GM12878 (cell line): ENCODE measurements around the gene SFXN2. TPM values are rescaled to one million over a fixed set of nuclear protein-coding genes. Genes with fewer than 3 reads are reported as not detected.

Experiments
- BACH1 ChIP-seq: fragments of 450-650 bp; IDR thresholded peaks from 2 replicates; pipeline ENCODE4 v1.6.1; 2017; ENCODE audit warnings: mild to moderate bottlenecking, borderline replicate concordance
- BHLHE40 ChIP-seq, 2 experiments: fragments of 450-650 bp in 1 of 2; IDR thresholded peaks; 2 replicates each; pipeline ENCODE4 v1.6.1; 2011 to 2017; ENCODE audit warnings: low read depth in 2 of 2, borderline replicate concordance in 1 of 2, improper control_type of control experiment in 1 of 2, low read length in 1 of 2, mild to moderate bottlenecking in 1 of 2
- BRCA1 ChIP-seq: IDR thresholded peaks from 2 replicates; pipeline ENCODE4 v1.6.1; 2011; ENCODE audit warnings: low read depth, low read length, improper control_type of control experiment
- CBX3 ChIP-seq: fragments of 200-600 bp; sonication (generic); IDR thresholded peaks from 2 replicates; pipeline ENCODE4 v1.6.1; 2016; ENCODE audit warnings: low read depth, borderline replicate concordance
- CHD4 ChIP-seq: fragments of 200-600 bp; sonication (generic); IDR thresholded peaks from 2 replicates; pipeline ENCODE4 v1.6.1; 2016; ENCODE audit warnings: mild to moderate bottlenecking
- CREM ChIP-seq: IDR thresholded peaks from 2 replicates; pipeline ENCODE4 v1.6.1; 2014; ENCODE audit warnings: antibody characterized with exemption, low read depth
- FOS ChIP-seq: IDR thresholded peaks from 3 replicates; pipeline ENCODE4 v1.6.1; 2011; ENCODE audit warnings: borderline replicate concordance; ENCODE audit not compliant: insufficient read length; ENCODE audit errors: extremely low read depth
- HDAC6 ChIP-seq: fragments of 200-600 bp; sonication (generic); IDR thresholded peaks from one replicate; pipeline ENCODE4 v1.8.0; 2017; ENCODE audit warnings: antibody characterized with exemption; ENCODE audit not compliant: unreplicated experiment
- JUNB ChIP-seq: IDR thresholded peaks from 2 replicates; pipeline ENCODE4 v1.6.1; 2016; ENCODE audit warnings: antibody characterized with exemption, mild to moderate bottlenecking
- MEF2A ChIP-seq: IDR thresholded peaks from 2 replicates; pipeline ENCODE4 v1.6.1; 2011; ENCODE audit warnings: low read depth, mild to moderate bottlenecking, low read length, moderate library complexity; ENCODE audit not compliant: insufficient read depth
- NFXL1 ChIP-seq: fragments of 450-650 bp; IDR thresholded peaks from 2 replicates; pipeline ENCODE4 v1.6.1; 2017; ENCODE audit warnings: antibody characterized with exemption, mild to moderate bottlenecking, borderline replicate concordance
- RAD51 ChIP-seq: fragments of 450-650 bp; IDR thresholded peaks from 2 replicates; pipeline ENCODE4 v1.6.1; 2016; ENCODE audit warnings: moderate library complexity, mild to moderate bottlenecking, inconsistent platforms
- RB1 ChIP-seq: fragments of 450-650 bp; formaldehyde crosslinking; IDR thresholded peaks from 2 replicates; pipeline ENCODE4 v1.6.1; 2017; ENCODE audit warnings: mild to moderate bottlenecking, borderline replicate concordance
- RFX5 ChIP-seq: IDR thresholded peaks from 2 replicates; pipeline ENCODE4 v1.6.1; 2011; ENCODE audit warnings: low read depth, low read length, improper control_type of control experiment
- RUNX3 ChIP-seq: IDR thresholded peaks from 2 replicates; pipeline ENCODE4 v1.6.1; 2012; ENCODE audit warnings: low read length, inconsistent platforms
- STAT1 ChIP-seq: fragments of 450-650 bp; conservative IDR thresholded peaks from 2 replicates; pipeline ENCODE4 v1.6.1; 2014; ENCODE audit warnings: antibody characterized with exemption, mild to moderate bottlenecking
- TARDBP ChIP-seq: IDR thresholded peaks from 2 replicates; pipeline ENCODE4 v1.6.1; 2016; ENCODE audit warnings: borderline replicate concordance
- TBL1XR1 ChIP-seq: IDR thresholded peaks from 2 replicates; pipeline ENCODE4 v1.6.1; 2012; ENCODE audit warnings: low read depth, low read length, improper control_type of control experiment
- TCF3 ChIP-seq: IDR thresholded peaks from 2 replicates; pipeline ENCODE4 v1.6.1; 2012; ENCODE audit warnings: low read depth, mild to moderate bottlenecking, low read length, borderline replicate concordance; ENCODE audit not compliant: insufficient read depth
- ZNF217 ChIP-seq: fragments of 450-650 bp; IDR thresholded peaks from 2 replicates; pipeline ENCODE4 v1.6.1; 2017; ENCODE audit warnings: antibody characterized with exemption, mild to moderate bottlenecking
- ZNF274 ChIP-seq: IDR thresholded peaks from one replicate; pipeline ENCODE4 v1.8.0; 2011; ENCODE audit not compliant: insufficient read length, insufficient read depth
- ZSCAN29 ChIP-seq: fragments of 450-650 bp; IDR thresholded peaks from 2 replicates; pipeline ENCODE4 v1.6.1; 2017; ENCODE audit warnings: mild to moderate bottlenecking, moderate library complexity
- polyA plus RNA-seq, 11 experiments: library from polyadenylated mRNA; depleted of rRNA in 4 of 11; unstranded in 6 of 11; stranded (reverse) in 5 of 11; fragments of >200 nt; fragmentation: Nextera tagmentation in 4 of 11; fragmentation: Illumina TruSeq in 1 of 11; extraction: Ambion mirVana in 4 of 11; extraction: Trizol in 1 of 11; gene quantifications; 1 replicate in 1 of 11; 2 replicates in 10 of 11; pipeline versions ENCODE4 v1.2.1 to v1.2.3, GENCODE V29; 2011 to 2016; ENCODE audit warnings: inconsistent platforms in 2 of 11, missing spikeins in 2 of 11, low read depth in 1 of 11
- total RNA-seq, 4 experiments: library from RNA; depleted of rRNA in 3 of 4; stranded (reverse); fragments of >200 nt in 3 of 4; fragmentation: Illumina TruSeq in 1 of 4; extraction: Trizol in 1 of 4; gene quantifications; 2 replicates each; pipeline versions ENCODE4 v1.2.1 to v1.2.3, GENCODE V29; 2013 to 2021
- TF ChIP-seq, protein P1 (sequence below): fragments of 450-650 bp; IDR thresholded peaks from 2 replicates; pipeline ENCODE4 v1.6.1; 2016; ENCODE audit warnings: mild to moderate bottlenecking
- TF ChIP-seq, protein P2 (sequence below): fragments of 450-650 bp; IDR thresholded peaks from 2 replicates; pipeline ENCODE4 v1.6.1; 2017; ENCODE audit warnings: mild to moderate bottlenecking
- TF ChIP-seq, protein P3 (sequence below): fragments of 450-650 bp; IDR thresholded peaks from 2 replicates; pipeline ENCODE4 v1.6.1; 2017; ENCODE audit warnings: antibody characterized with exemption, mild to moderate bottlenecking, moderate library complexity
- TF ChIP-seq, protein P4 (sequence below): fragments of 450-650 bp; IDR thresholded peaks from 2 replicates; pipeline ENCODE4 v1.6.1; 2014; ENCODE audit warnings: mild to moderate bottlenecking

The SFXN2 gene
- total and polyA plus RNA-seq, 10 of the 15 experiments (the other 5 are each of a cell fraction or from before 2014, with no cell fraction given) = 8.8 to 22.5 (median 18.5) TPM

DNA sequence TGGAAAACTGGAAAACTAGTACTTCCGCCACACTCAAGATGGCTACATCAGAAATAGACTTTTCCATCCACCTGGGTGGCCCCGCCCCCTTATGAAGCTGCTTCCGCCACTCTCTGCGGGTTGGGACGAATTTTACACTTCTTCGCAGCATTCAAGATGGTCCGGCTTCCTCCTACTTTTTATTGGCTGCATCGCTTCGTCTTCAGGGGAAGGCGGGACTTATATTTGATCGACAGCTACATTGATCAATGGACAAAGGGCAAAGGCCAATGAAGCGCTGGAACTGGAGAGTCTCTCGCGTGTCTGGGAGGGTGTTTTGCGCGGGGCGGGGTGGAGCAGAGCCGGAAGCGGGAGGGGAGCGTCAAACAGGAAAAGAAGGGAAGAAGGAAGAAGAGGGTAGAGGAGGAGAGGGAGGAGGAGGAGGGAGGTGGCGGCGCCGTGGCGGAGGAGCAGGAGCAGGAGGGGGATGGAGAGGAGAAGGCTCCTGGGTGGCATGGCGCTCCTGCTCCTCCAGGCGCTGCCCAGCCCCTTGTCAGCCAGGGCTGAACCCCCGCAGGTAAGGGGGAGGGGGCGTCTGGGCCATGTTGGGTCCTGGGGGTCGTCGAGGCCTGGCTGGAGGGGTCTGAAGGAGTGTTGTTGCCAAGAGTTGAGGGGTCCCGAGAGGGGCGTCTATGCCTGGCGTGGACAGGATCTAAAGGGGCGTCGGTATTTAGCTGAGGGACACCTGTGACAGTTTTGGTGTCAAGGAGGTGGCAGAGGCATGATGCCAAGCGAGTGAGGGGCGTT, 29.3 kb downstream of the SFXN2 start, which contains the start of gene WBP1L (continued):
- TF ChIP-seq CHD4 (no peak), ZNF217 (no peak), BACH1 (peak; percentile 76; the same call in 1 of the 2 replicates), NFXL1 (no peak), ZNF274 (no peak), JUNB (no peak), TBL1XR1 (no peak), RAD51 (no peak), BHLHE40 (IDR thresholded peaks at IDR 0.05; ENCODE audit: borderline replicate concordance in 1 of 2, low read depth in 2 of 2, low read length in 1 of 2) (peak; percentile 31 to 55; a peak in 1 of 4 replicates), MEF2A (0 out of 2 replicates have a peak, but pooled peaks have one; percentile 4), HDAC6 (no peak), RUNX3 (peak; percentile 45), CREM (peak; percentile 70; the same call in 1 of the 2 replicates), BRCA1 (no peak), TARDBP (no peak), STAT1 (no peak), FOS (peak; percentile 62), ZSCAN29 (no peak), RFX5 (no peak; the same call in 1 of the 2 replicates), RB1 (no peak), TCF3 (no peak), CBX3 (no peak)
- TF ChIP-seq, protein P1, sequence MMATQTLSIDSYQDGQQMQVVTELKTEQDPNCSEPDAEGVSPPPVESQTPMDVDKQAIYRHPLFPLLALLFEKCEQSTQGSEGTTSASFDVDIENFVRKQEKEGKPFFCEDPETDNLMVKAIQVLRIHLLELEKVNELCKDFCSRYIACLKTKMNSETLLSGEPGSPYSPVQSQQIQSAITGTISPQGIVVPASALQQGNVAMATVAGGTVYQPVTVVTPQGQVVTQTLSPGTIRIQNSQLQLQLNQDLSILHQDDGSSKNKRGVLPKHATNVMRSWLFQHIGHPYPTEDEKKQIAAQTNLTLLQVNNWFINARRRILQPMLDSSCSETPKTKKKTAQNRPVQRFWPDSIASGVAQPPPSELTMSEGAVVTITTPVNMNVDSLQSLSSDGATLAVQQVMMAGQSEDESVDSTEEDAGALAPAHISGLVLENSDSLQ = peak; percentile 99
- TF ChIP-seq, protein P2, sequence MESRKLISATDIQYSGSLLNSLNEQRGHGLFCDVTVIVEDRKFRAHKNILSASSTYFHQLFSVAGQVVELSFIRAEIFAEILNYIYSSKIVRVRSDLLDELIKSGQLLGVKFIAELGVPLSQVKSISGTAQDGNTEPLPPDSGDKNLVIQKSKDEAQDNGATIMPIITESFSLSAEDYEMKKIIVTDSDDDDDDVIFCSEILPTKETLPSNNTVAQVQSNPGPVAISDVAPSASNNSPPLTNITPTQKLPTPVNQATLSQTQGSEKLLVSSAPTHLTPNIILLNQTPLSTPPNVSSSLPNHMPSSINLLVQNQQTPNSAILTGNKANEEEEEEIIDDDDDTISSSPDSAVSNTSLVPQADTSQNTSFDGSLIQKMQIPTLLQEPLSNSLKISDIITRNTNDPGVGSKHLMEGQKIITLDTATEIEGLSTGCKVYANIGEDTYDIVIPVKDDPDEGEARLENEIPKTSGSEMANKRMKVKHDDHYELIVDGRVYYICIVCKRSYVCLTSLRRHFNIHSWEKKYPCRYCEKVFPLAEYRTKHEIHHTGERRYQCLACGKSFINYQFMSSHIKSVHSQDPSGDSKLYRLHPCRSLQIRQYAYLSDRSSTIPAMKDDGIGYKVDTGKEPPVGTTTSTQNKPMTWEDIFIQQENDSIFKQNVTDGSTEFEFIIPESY = no peak
- TF ChIP-seq, protein P3, sequence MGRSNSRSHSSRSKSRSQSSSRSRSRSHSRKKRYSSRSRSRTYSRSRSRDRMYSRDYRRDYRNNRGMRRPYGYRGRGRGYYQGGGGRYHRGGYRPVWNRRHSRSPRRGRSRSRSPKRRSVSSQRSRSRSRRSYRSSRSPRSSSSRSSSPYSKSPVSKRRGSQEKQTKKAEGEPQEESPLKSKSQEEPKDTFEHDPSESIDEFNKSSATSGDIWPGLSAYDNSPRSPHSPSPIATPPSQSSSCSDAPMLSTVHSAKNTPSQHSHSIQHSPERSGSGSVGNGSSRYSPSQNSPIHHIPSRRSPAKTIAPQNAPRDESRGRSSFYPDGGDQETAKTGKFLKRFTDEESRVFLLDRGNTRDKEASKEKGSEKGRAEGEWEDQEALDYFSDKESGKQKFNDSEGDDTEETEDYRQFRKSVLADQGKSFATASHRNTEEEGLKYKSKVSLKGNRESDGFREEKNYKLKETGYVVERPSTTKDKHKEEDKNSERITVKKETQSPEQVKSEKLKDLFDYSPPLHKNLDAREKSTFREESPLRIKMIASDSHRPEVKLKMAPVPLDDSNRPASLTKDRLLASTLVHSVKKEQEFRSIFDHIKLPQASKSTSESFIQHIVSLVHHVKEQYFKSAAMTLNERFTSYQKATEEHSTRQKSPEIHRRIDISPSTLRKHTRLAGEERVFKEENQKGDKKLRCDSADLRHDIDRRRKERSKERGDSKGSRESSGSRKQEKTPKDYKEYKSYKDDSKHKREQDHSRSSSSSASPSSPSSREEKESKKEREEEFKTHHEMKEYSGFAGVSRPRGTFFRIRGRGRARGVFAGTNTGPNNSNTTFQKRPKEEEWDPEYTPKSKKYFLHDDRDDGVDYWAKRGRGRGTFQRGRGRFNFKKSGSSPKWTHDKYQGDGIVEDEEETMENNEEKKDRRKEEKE = no peak
- TF ChIP-seq, protein P4, sequence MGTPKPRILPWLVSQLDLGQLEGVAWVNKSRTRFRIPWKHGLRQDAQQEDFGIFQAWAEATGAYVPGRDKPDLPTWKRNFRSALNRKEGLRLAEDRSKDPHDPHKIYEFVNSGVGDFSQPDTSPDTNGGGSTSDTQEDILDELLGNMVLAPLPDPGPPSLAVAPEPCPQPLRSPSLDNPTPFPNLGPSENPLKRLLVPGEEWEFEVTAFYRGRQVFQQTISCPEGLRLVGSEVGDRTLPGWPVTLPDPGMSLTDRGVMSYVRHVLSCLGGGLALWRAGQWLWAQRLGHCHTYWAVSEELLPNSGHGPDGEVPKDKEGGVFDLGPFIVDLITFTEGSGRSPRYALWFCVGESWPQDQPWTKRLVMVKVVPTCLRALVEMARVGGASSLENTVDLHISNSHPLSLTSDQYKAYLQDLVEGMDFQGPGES = peak; percentile 91
